HCT116 (cell line): ENCODE measurements around the gene EXD3. TPM values are rescaled to one million over a fixed set of nuclear protein-coding genes. Genes with fewer than 3 reads are reported as not detected.

Experiments
- ATAC-seq: fragments of 200-7000 bp; cut with Tn5 transposase; 2 replicates; pipeline ENCODE4 v1.9.1; 2020; ENCODE audit warnings: mild to moderate bottlenecking, moderate library complexity
- BruUV-seq: library from RNA; stranded (reverse); fragments of 400-500 nt; replicated peaks from 2 replicates; lab custom pipeline; 2021; lab: Mats Ljungman, UMichigan
- CTCF ChIA-PET: fragments of 300-600 bp; sonication (Branson Sonifier 250); formaldehyde crosslinking; loops from one replicate; lab custom pipeline; 2021; ENCODE audit warnings: antibody characterized with exemption; lab: Charles Lee
- POLR2A ChIA-PET: fragments of 300-600, 350-600 bp; sonication (Branson Sonifier 250); formaldehyde crosslinking; loops from one replicate; lab custom pipeline; 2021; ENCODE audit warnings: antibody characterized with exemption; lab: Charles Lee
- RAD21 ChIA-PET, 2 experiments: fragments of 300-600 bp; sonication (Branson Sonifier 250); formaldehyde crosslinking; loops; one replicate each; lab custom pipeline; 2023; ENCODE audit warnings: low total read pairs in 2 of 2; ENCODE audit not compliant: uncharacterized antibody in 2 of 2, unreplicated experiment in 2 of 2, low non-redundant PET in 1 of 2; lab: Charles Lee
- DNase-seq: peaks from one replicate; pipeline ENCODE4 v3.0.0-alpha.2; 2010; ENCODE audit warnings: low read depth, low spot score
- H2AFZ ChIP-seq: fragments of 200-600 bp; shearing (Covaris generic), sonication (generic); 2 replicates; pipeline ENCODE4 v1.6.1; 2017; ENCODE audit warnings: low read depth, mixed run types, mixed read lengths, antibody characterized with exemption, low read length; ENCODE audit not compliant: poor library complexity, severe bottlenecking
- H3K27ac ChIP-seq: 2 replicates; pipeline ENCODE4 v1.5.1; 2012; ENCODE audit warnings: low read depth, low read length
- H3K27me3 ChIP-seq: fragments of 200-600 bp; sonication (generic); 2 replicates; pipeline ENCODE4 v1.6.1; 2016; ENCODE audit warnings: mixed run types, low read length, mixed read lengths; ENCODE audit not compliant: insufficient read depth
- H3K36me3 ChIP-seq, 2 experiments: fragments of 200-500 bp in 1 of 2; fragments of 200-600 bp in 1 of 2; sonication (Bioruptor generic) in 1 of 2; sonication (generic) in 1 of 2; 2 replicates each; pipeline versions ENCODE4 v1.5.1 to v1.6.1; 2014 to 2016; ENCODE audit warnings: low read length in 2 of 2, inconsistent platforms in 1 of 2, mixed read lengths in 1 of 2, mixed run types in 1 of 2; ENCODE audit not compliant: insufficient read depth in 2 of 2, control insufficient read depth in 1 of 2
- H3K4me1 ChIP-seq, 2 experiments: fragments of 200-600 bp in 1 of 2; sonication (generic) in 1 of 2; 2 replicates each; pipeline versions ENCODE4 v1.5.1 to v1.6.1; 2012 to 2017; ENCODE audit warnings: low read length in 2 of 2, inconsistent platforms in 1 of 2, mild to moderate bottlenecking in 1 of 2, mixed read lengths in 1 of 2, mixed run types in 1 of 2, moderate library complexity in 1 of 2; ENCODE audit not compliant: insufficient read depth in 2 of 2, control insufficient read depth in 1 of 2
- H3K4me2 ChIP-seq: fragments of 200-600 bp; sonication (generic); 2 replicates; pipeline ENCODE4 v1.6.1; 2017; ENCODE audit warnings: mixed run types, low read length, mixed read lengths
- H3K4me3 ChIP-seq, 2 experiments: fragments of 200-600 bp in 1 of 2; sonication (generic) in 1 of 2; replicated peaks in 1 of 2; 2 replicates each; pipeline ENCODE4 v1.5.1; 2011 to 2016; ENCODE audit warnings: low read length in 2 of 2, control low read depth in 1 of 2, low read depth in 1 of 2, mild to moderate bottlenecking in 1 of 2, mixed read lengths in 1 of 2, mixed run types in 1 of 2
- H3K79me2 ChIP-seq: fragments of 200-600 bp; sonication (generic); 2 replicates; pipeline ENCODE4 v1.6.1; 2017; ENCODE audit warnings: mild to moderate bottlenecking, mixed run types, low read length, moderate library complexity, mixed read lengths; ENCODE audit not compliant: insufficient read depth
- H3K9ac ChIP-seq: fragments of 200-600 bp; sonication (generic); 2 replicates; pipeline ENCODE4 v1.6.1; 2016; ENCODE audit warnings: low read length, mixed read lengths
- H3K9me2 ChIP-seq: fragments of 200-600 bp; sonication (generic), shearing (Covaris generic); 2 replicates; pipeline ENCODE4 v1.6.1; 2017; ENCODE audit warnings: mixed run types, mild to moderate bottlenecking, moderate library complexity; ENCODE audit not compliant: insufficient read depth
- H3K9me3 ChIP-seq, 2 experiments: fragments of 200-500 bp in 1 of 2; fragments of 200-600 bp in 1 of 2; sonication (Bioruptor generic) in 1 of 2; sonication (generic) in 1 of 2; 2 replicates each; pipeline ENCODE4 v1.6.1; 2014 to 2017; ENCODE audit warnings: low read length in 2 of 2, mixed read lengths in 2 of 2, inconsistent platforms in 1 of 2, low read depth in 1 of 2, mild to moderate bottlenecking in 1 of 2, mixed run types in 1 of 2, moderate library complexity in 1 of 2; ENCODE audit not compliant: control insufficient read depth in 1 of 2, insufficient read depth in 1 of 2
- H4K20me1 ChIP-seq: fragments of 200-600 bp; sonication (generic), shearing (Covaris generic); 2 replicates; pipeline ENCODE4 v1.6.1; 2017; ENCODE audit warnings: mixed run types, mild to moderate bottlenecking, moderate library complexity; ENCODE audit not compliant: insufficient read depth
- ATF3 ChIP-seq: IDR thresholded peaks from 2 replicates; pipeline ENCODE4 v1.6.1; 2012
- CBX3 ChIP-seq: IDR thresholded peaks from 2 replicates; pipeline ENCODE4 v1.6.1; 2012; ENCODE audit warnings: low read depth
- CEBPB ChIP-seq: IDR thresholded peaks from 2 replicates; pipeline ENCODE4 v1.6.1; 2012; ENCODE audit warnings: low read depth
- EGR1 ChIP-seq: IDR thresholded peaks from 2 replicates; pipeline ENCODE4 v1.6.1; 2012; ENCODE audit warnings: low read depth
- EZH2 ChIP-seq: fragments of 200-600 bp; sonication (generic); IDR thresholded peaks from 2 replicates; pipeline ENCODE4 v1.6.1; 2017; ENCODE audit warnings: antibody characterized with exemption, mixed run types
- FOSL1 ChIP-seq: IDR thresholded peaks from 2 replicates; pipeline ENCODE4 v1.6.1; 2012; ENCODE audit warnings: low read depth
- JUND ChIP-seq: IDR thresholded peaks from 2 replicates; pipeline ENCODE4 v1.6.1; 2012
- POLR2A ChIP-seq: IDR thresholded peaks from 2 replicates; pipeline ENCODE4 v1.7.0; 2011; ENCODE audit warnings: borderline replicate concordance; ENCODE audit not compliant: insufficient read depth, insufficient read length; ENCODE audit errors: extremely low read depth
- POLR2AphosphoS5 ChIP-seq: IDR thresholded peaks from 2 replicates; pipeline ENCODE4 v1.6.1; 2011; ENCODE audit warnings: mild to moderate bottlenecking, low read depth, low read length, moderate library complexity
- RAD21 ChIP-seq: IDR thresholded peaks from 2 replicates; pipeline ENCODE4 v1.6.1; 2012; ENCODE audit warnings: low read depth, mild to moderate bottlenecking
- SIN3A ChIP-seq: IDR thresholded peaks from 2 replicates; pipeline ENCODE4 v1.6.1; 2012; ENCODE audit warnings: low read depth
- SP1 ChIP-seq: IDR thresholded peaks from 2 replicates; pipeline ENCODE4 v1.6.1; 2012; ENCODE audit warnings: low read depth
- SRF ChIP-seq: IDR thresholded peaks from 2 replicates; pipeline ENCODE4 v1.6.1; 2012; ENCODE audit warnings: low read depth
- TCF7L2 ChIP-seq: IDR thresholded peaks from 2 replicates; pipeline ENCODE4 v1.7.0; 2011; ENCODE audit warnings: borderline replicate concordance, inconsistent platforms; ENCODE audit not compliant: insufficient read depth, insufficient read length; ENCODE audit errors: extremely low read depth
- YY1 ChIP-seq: IDR thresholded peaks from 2 replicates; pipeline ENCODE4 v1.6.1; 2011; ENCODE audit warnings: low read length, low read depth, moderate library complexity, mild to moderate bottlenecking; ENCODE audit not compliant: insufficient replicate concordance; ENCODE audit errors: extremely low read depth
- ZFX ChIP-seq: fragments of 450-650 bp; IDR thresholded peaks from 2 replicates; pipeline ENCODE4 v1.6.1; 2017
- ZNF274 ChIP-seq: fragments of 200-500 bp; sonication (Bioruptor generic); IDR thresholded peaks from 2 replicates; pipeline ENCODE4 v1.6.1; 2014; ENCODE audit warnings: mild to moderate bottlenecking, low read depth, low read length, inconsistent platforms
- intact Hi-C: fragments of 100-400 bp; cut with micrococcal nuclease; formaldehyde crosslinking; loops from 2 replicates; pipeline ENCODE4 v1.10.0; 2022
- total RNA-seq: library from RNA; stranded (reverse); gene quantifications from one replicate; pipeline ENCODE4 v1.2.1, GENCODE V29; 2021; ENCODE audit not compliant: unreplicated experiment
- TF ChIP-seq, protein P1 (sequence below): IDR thresholded peaks from 2 replicates; pipeline ENCODE4 v1.6.1; 2012

EXD3 gene
- total RNA-seq, 1 experiment from 2014 or later = 25.4 TPM

DNA sequence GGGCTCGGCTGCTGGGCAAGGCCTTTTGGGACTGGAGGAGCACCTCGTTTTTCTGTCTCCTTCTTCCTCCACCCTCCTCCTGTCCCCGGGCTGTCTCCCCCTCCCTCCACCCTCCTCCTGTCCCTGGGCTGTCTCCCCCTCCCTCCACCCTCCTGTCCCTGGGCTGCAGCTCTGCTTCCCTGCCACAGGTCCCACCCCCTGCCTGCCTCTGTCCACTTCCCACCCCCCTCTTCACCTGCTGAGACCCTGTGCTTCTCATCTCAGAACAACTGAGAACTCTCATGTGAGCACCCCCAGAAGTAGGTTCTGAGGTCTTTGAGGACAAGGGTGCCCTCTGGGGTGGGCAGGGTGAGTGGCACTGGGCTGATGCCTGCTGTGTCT, 151.3 kb downstream of the EXD3 start:
- DNase-seq (no peak), ATAC-seq (no peak)
- BruUV-seq = no TSS peak
- ChIA-PET CTCF (no interaction called here), RAD21 (no interaction called here), POLR2A (no interaction called here)
- TF ChIP-seq SP1 (no peak), ZNF274 (no peak), ATF3 (no peak), CBX3 (no peak), JUND (no peak), ZFX (no peak), YY1 (no peak), SRF (no peak), EZH2 (no peak), EGR1 (no peak), TCF7L2 (no peak), CEBPB (no peak), RAD21 (no peak), SIN3A (no peak), POLR2A (no peak), POLR2AphosphoS5 (no peak), FOSL1 (no peak)
- TF ChIP-seq, protein P1, sequence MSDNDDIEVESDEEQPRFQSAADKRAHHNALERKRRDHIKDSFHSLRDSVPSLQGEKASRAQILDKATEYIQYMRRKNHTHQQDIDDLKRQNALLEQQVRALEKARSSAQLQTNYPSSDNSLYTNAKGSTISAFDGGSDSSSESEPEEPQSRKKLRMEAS = no peak
- Histone ChIP-seq H3K4me3 (no peak overlapping the region), H3K27ac (no peak overlapping the region; the same call in 1 of the 2 replicates), H3K9ac (no peak overlapping the region), H3K79me2 (no peaks in the 10 kb centered on the region), H3K4me1 (peaks cover 25 to 31% of the 10 kb centered on the region in 2 experiments), H3K9me3 (no peaks in the 10 kb centered on the region), H3K27me3 (no peaks in the 10 kb centered on the region), H4K20me1 (no peaks in the 10 kb centered on the region), H3K36me3 (peaks cover 8 to 25% of the 10 kb centered on the region in 2 experiments; a peak in 3 of 4 replicates), H2AFZ (no peak overlapping the region), H3K4me2 (no peak overlapping the region), H3K9me2 (no peaks in the 10 kb centered on the region)
- intact Hi-C loops = no loop called here
